HCT116 (cell line): ENCODE measurements around the gene TAF9B. TPM values are rescaled to one million over a fixed set of nuclear protein-coding genes. Genes with fewer than 3 reads are reported as not detected.

Experiments
- ATAC-seq: fragments of 200-7000 bp; cut with Tn5 transposase; 2 replicates; pipeline ENCODE4 v1.9.1; 2020; ENCODE audit warnings: mild to moderate bottlenecking, moderate library complexity
- BruUV-seq: library from RNA; stranded (reverse); fragments of 400-500 nt; replicated peaks from 2 replicates; lab custom pipeline; 2021; lab: Mats Ljungman, UMichigan
- CTCF ChIA-PET: fragments of 300-600 bp; sonication (Branson Sonifier 250); formaldehyde crosslinking; loops from one replicate; lab custom pipeline; 2021; ENCODE audit warnings: antibody characterized with exemption; lab: Charles Lee
- POLR2A ChIA-PET: fragments of 300-600, 350-600 bp; sonication (Branson Sonifier 250); formaldehyde crosslinking; loops from one replicate; lab custom pipeline; 2021; ENCODE audit warnings: antibody characterized with exemption; lab: Charles Lee
- RAD21 ChIA-PET, 2 experiments: fragments of 300-600 bp; sonication (Branson Sonifier 250); formaldehyde crosslinking; loops; one replicate each; lab custom pipeline; 2023; ENCODE audit warnings: low total read pairs in 2 of 2; ENCODE audit not compliant: uncharacterized antibody in 2 of 2, unreplicated experiment in 2 of 2, low non-redundant PET in 1 of 2; lab: Charles Lee
- DNase-seq: peaks from one replicate; pipeline ENCODE4 v3.0.0-alpha.2; 2010; ENCODE audit warnings: low read depth, low spot score
- H2AFZ ChIP-seq: fragments of 200-600 bp; shearing (Covaris generic), sonication (generic); 2 replicates; pipeline ENCODE4 v1.6.1; 2017; ENCODE audit warnings: low read depth, mixed run types, mixed read lengths, antibody characterized with exemption, low read length; ENCODE audit not compliant: poor library complexity, severe bottlenecking
- H3K27ac ChIP-seq: 2 replicates; pipeline ENCODE4 v1.5.1; 2012; ENCODE audit warnings: low read depth, low read length
- H3K27me3 ChIP-seq: fragments of 200-600 bp; sonication (generic); 2 replicates; pipeline ENCODE4 v1.6.1; 2016; ENCODE audit warnings: mixed run types, low read length, mixed read lengths; ENCODE audit not compliant: insufficient read depth
- H3K36me3 ChIP-seq, 2 experiments: fragments of 200-500 bp in 1 of 2; fragments of 200-600 bp in 1 of 2; sonication (Bioruptor generic) in 1 of 2; sonication (generic) in 1 of 2; 2 replicates each; pipeline versions ENCODE4 v1.5.1 to v1.6.1; 2014 to 2016; ENCODE audit warnings: low read length in 2 of 2, inconsistent platforms in 1 of 2, mixed read lengths in 1 of 2, mixed run types in 1 of 2; ENCODE audit not compliant: insufficient read depth in 2 of 2, control insufficient read depth in 1 of 2
- H3K4me1 ChIP-seq, 2 experiments: fragments of 200-600 bp in 1 of 2; sonication (generic) in 1 of 2; 2 replicates each; pipeline versions ENCODE4 v1.5.1 to v1.6.1; 2012 to 2017; ENCODE audit warnings: low read length in 2 of 2, inconsistent platforms in 1 of 2, mild to moderate bottlenecking in 1 of 2, mixed read lengths in 1 of 2, mixed run types in 1 of 2, moderate library complexity in 1 of 2; ENCODE audit not compliant: insufficient read depth in 2 of 2, control insufficient read depth in 1 of 2
- H3K4me2 ChIP-seq: fragments of 200-600 bp; sonication (generic); 2 replicates; pipeline ENCODE4 v1.6.1; 2017; ENCODE audit warnings: mixed run types, low read length, mixed read lengths
- H3K4me3 ChIP-seq, 2 experiments: fragments of 200-600 bp in 1 of 2; sonication (generic) in 1 of 2; replicated peaks in 1 of 2; 2 replicates each; pipeline ENCODE4 v1.5.1; 2011 to 2016; ENCODE audit warnings: low read length in 2 of 2, control low read depth in 1 of 2, low read depth in 1 of 2, mild to moderate bottlenecking in 1 of 2, mixed read lengths in 1 of 2, mixed run types in 1 of 2
- H3K79me2 ChIP-seq: fragments of 200-600 bp; sonication (generic); 2 replicates; pipeline ENCODE4 v1.6.1; 2017; ENCODE audit warnings: mild to moderate bottlenecking, mixed run types, low read length, moderate library complexity, mixed read lengths; ENCODE audit not compliant: insufficient read depth
- H3K9ac ChIP-seq: fragments of 200-600 bp; sonication (generic); 2 replicates; pipeline ENCODE4 v1.6.1; 2016; ENCODE audit warnings: low read length, mixed read lengths
- H3K9me2 ChIP-seq: fragments of 200-600 bp; sonication (generic), shearing (Covaris generic); 2 replicates; pipeline ENCODE4 v1.6.1; 2017; ENCODE audit warnings: mixed run types, mild to moderate bottlenecking, moderate library complexity; ENCODE audit not compliant: insufficient read depth
- H3K9me3 ChIP-seq, 2 experiments: fragments of 200-500 bp in 1 of 2; fragments of 200-600 bp in 1 of 2; sonication (Bioruptor generic) in 1 of 2; sonication (generic) in 1 of 2; 2 replicates each; pipeline ENCODE4 v1.6.1; 2014 to 2017; ENCODE audit warnings: low read length in 2 of 2, mixed read lengths in 2 of 2, inconsistent platforms in 1 of 2, low read depth in 1 of 2, mild to moderate bottlenecking in 1 of 2, mixed run types in 1 of 2, moderate library complexity in 1 of 2; ENCODE audit not compliant: control insufficient read depth in 1 of 2, insufficient read depth in 1 of 2
- H4K20me1 ChIP-seq: fragments of 200-600 bp; sonication (generic), shearing (Covaris generic); 2 replicates; pipeline ENCODE4 v1.6.1; 2017; ENCODE audit warnings: mixed run types, mild to moderate bottlenecking, moderate library complexity; ENCODE audit not compliant: insufficient read depth
- ATF3 ChIP-seq: IDR thresholded peaks from 2 replicates; pipeline ENCODE4 v1.6.1; 2012
- CBX3 ChIP-seq: IDR thresholded peaks from 2 replicates; pipeline ENCODE4 v1.6.1; 2012; ENCODE audit warnings: low read depth
- CEBPB ChIP-seq: IDR thresholded peaks from 2 replicates; pipeline ENCODE4 v1.6.1; 2012; ENCODE audit warnings: low read depth
- EGR1 ChIP-seq: IDR thresholded peaks from 2 replicates; pipeline ENCODE4 v1.6.1; 2012; ENCODE audit warnings: low read depth
- ELF1 ChIP-seq: IDR thresholded peaks from 2 replicates; pipeline ENCODE4 v1.6.1; 2012; ENCODE audit warnings: low read depth, borderline replicate concordance
- EZH2 ChIP-seq: fragments of 200-600 bp; sonication (generic); IDR thresholded peaks from 2 replicates; pipeline ENCODE4 v1.6.1; 2017; ENCODE audit warnings: antibody characterized with exemption, mixed run types
- JUND ChIP-seq: IDR thresholded peaks from 2 replicates; pipeline ENCODE4 v1.6.1; 2012
- MAX ChIP-seq: IDR thresholded peaks from 2 replicates; pipeline ENCODE4 v1.6.1; 2012
- POLR2A ChIP-seq: IDR thresholded peaks from 2 replicates; pipeline ENCODE4 v1.7.0; 2011; ENCODE audit warnings: borderline replicate concordance; ENCODE audit not compliant: insufficient read depth, insufficient read length; ENCODE audit errors: extremely low read depth
- POLR2AphosphoS5 ChIP-seq: IDR thresholded peaks from 2 replicates; pipeline ENCODE4 v1.6.1; 2011; ENCODE audit warnings: mild to moderate bottlenecking, low read depth, low read length, moderate library complexity
- SIN3A ChIP-seq: IDR thresholded peaks from 2 replicates; pipeline ENCODE4 v1.6.1; 2012; ENCODE audit warnings: low read depth
- SP1 ChIP-seq: IDR thresholded peaks from 2 replicates; pipeline ENCODE4 v1.6.1; 2012; ENCODE audit warnings: low read depth
- YY1 ChIP-seq: IDR thresholded peaks from 2 replicates; pipeline ENCODE4 v1.6.1; 2011; ENCODE audit warnings: low read length, low read depth, moderate library complexity, mild to moderate bottlenecking; ENCODE audit not compliant: insufficient replicate concordance; ENCODE audit errors: extremely low read depth
- ZFX ChIP-seq: fragments of 450-650 bp; IDR thresholded peaks from 2 replicates; pipeline ENCODE4 v1.6.1; 2017
- ZNF274 ChIP-seq: fragments of 200-500 bp; sonication (Bioruptor generic); IDR thresholded peaks from 2 replicates; pipeline ENCODE4 v1.6.1; 2014; ENCODE audit warnings: mild to moderate bottlenecking, low read depth, low read length, inconsistent platforms
- intact Hi-C: fragments of 100-400 bp; cut with micrococcal nuclease; formaldehyde crosslinking; loops from 2 replicates; pipeline ENCODE4 v1.10.0; 2022
- total RNA-seq: library from RNA; stranded (reverse); gene quantifications from one replicate; pipeline ENCODE4 v1.2.1, GENCODE V29; 2021; ENCODE audit not compliant: unreplicated experiment
- TF ChIP-seq, protein P1 (sequence below), 3 experiments: fragments of 200-600 bp in 1 of 3; sonication (generic) in 1 of 3; IDR thresholded peaks in 2 of 3; conservative IDR thresholded peaks in 1 of 3; 2 replicates each; pipeline ENCODE4 v1.5.1; 2012 to 2017; ENCODE audit warnings: low read depth in 2 of 3, low read length in 2 of 3, antibody characterized with exemption in 1 of 3, borderline replicate concordance in 1 of 3, control low read depth in 1 of 3, mild to moderate bottlenecking in 1 of 3, mixed read lengths in 1 of 3, mixed run types in 1 of 3, moderate library complexity in 1 of 3; ENCODE audit not compliant: insufficient read depth in 1 of 3
- TF ChIP-seq, protein P2 (sequence below): IDR thresholded peaks from 2 replicates; pipeline ENCODE4 v1.6.1; 2011; ENCODE audit warnings: mild to moderate bottlenecking, low read length, moderate library complexity; ENCODE audit not compliant: insufficient replicate concordance; ENCODE audit errors: extremely low read depth

The TAF9B gene
- total RNA-seq, 1 experiment from 2014 or later: 16.2 TPM

DNA sequence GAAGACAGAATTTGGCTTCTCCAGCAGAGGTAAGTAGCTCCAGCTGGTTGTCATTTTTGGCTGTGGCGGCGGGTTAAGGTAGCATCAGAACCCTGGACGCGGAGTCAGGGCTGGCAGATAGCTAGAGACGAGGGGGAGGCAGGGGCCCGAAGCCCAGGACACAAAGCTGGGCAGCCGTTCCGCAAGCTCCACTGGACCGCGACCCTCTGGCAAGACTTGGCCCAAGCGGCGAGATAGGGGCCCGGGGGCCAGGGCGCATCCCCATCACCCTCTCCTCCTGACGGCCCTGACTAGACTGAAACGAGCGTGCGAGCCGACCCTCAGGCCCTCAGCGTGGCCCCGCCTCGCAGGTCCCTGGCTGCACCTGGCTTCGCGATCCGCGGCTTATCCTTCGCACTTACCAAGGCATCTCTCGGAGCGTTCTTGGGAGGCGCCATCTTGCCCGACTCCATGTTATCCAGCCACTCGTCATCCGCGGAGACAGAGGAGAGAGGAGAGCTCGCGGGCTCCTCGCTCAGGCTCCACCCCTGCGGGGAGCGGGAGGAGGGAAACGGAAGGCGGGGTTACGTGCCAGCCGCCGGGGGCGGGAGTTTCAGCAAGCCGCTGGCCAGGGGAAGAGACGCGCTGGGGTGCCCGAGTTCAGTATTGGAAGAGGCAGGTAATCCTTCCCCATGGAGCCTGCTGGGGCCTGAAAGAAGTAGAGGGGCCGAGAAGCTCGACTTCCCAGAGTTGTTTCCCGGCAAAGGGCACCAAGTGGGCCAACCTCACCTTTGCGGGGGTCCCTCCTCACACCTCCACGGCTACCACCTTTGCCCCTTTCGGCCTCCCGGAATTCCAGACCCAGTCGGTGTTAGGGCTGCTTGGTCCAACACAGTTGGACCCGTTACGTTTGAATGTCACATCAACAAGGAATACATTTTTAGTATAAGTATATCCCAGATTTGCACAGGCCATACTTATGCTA, at the start of gene TAF9B (continued):
- TF ChIP-seq, protein P1, sequence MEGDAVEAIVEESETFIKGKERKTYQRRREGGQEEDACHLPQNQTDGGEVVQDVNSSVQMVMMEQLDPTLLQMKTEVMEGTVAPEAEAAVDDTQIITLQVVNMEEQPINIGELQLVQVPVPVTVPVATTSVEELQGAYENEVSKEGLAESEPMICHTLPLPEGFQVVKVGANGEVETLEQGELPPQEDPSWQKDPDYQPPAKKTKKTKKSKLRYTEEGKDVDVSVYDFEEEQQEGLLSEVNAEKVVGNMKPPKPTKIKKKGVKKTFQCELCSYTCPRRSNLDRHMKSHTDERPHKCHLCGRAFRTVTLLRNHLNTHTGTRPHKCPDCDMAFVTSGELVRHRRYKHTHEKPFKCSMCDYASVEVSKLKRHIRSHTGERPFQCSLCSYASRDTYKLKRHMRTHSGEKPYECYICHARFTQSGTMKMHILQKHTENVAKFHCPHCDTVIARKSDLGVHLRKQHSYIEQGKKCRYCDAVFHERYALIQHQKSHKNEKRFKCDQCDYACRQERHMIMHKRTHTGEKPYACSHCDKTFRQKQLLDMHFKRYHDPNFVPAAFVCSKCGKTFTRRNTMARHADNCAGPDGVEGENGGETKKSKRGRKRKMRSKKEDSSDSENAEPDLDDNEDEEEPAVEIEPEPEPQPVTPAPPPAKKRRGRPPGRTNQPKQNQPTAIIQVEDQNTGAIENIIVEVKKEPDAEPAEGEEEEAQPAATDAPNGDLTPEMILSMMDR (IDR thresholded peaks at IDR 0.05 in 2 of 3, conservative IDR thresholded peaks at IDR 0.05 in 1 of 3; ENCODE audit: borderline replicate concordance in 1 of 3, insufficient read depth in 1 of 3, low read depth in 2 of 3, low read length in 2 of 3): no peak
- peak; percentile 64 for TF ChIP-seq POLR2AphosphoS5

DNA sequence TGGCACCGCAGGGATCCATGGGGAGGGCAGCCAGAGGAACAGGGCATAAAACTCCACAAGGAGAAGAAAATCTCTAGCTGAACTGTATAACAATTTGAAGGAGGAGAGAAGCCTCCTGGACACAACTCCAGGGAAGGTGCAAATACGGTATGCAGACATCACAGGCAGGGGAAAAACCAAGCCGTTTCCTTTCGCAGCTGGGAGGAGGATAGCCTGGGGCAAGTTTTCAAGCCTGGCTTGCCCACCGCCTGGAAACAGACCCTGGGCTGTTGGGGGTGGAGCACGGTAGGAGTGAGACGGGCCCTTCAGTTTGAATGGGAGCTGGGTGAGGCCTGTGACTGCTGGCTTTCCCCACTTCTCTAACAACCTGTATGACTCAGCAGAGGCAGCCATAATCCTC, 43.4 kb upstream of the TAF9B start:
- DNase-seq: no peak
- H3K27ac ChIP-seq: no peak overlapping the region
- intact Hi-C loops: no loop called here
- H3K9me2 ChIP-seq: no peaks in the 10 kb centered on the region
- no peaks in the 10 kb centered on the region for H4K20me1 ChIP-seq
- CTCF ChIA-PET: no interaction called here
- RAD21 ChIA-PET: no interaction called here
- H3K9ac ChIP-seq: no peak overlapping the region
- no peaks in the 10 kb centered on the region for H3K36me3 ChIP-seq
- no peak overlapping the region for H3K4me2 ChIP-seq
- POLR2A ChIA-PET: no interaction called here
- no peaks in the 10 kb centered on the region for H3K27me3 ChIP-seq
- no peak overlapping the region for H2AFZ ChIP-seq
- no peaks in the 10 kb centered on the region for H3K79me2 ChIP-seq
- no peaks in the 10 kb centered on the region for H3K9me3 ChIP-seq
- no peak overlapping the region for H3K4me3 ChIP-seq
- no TSS peak for BruUV-seq
- ATAC-seq: no peak
- no peaks in the 10 kb centered on the region for H3K4me1 ChIP-seq
- TF ChIP-seq SP1 (no peak), CEBPB (no peak), ZFX (no peak), ELF1 (no peak), CBX3 (no peak), ZNF274 (no peak), EGR1 (no peak), EZH2 (no peak), MAX (no peak), SIN3A (no peak), ATF3 (no peak), YY1 (no peak), JUND (no peak), POLR2A (no peak)
- TF ChIP-seq, protein P2, sequence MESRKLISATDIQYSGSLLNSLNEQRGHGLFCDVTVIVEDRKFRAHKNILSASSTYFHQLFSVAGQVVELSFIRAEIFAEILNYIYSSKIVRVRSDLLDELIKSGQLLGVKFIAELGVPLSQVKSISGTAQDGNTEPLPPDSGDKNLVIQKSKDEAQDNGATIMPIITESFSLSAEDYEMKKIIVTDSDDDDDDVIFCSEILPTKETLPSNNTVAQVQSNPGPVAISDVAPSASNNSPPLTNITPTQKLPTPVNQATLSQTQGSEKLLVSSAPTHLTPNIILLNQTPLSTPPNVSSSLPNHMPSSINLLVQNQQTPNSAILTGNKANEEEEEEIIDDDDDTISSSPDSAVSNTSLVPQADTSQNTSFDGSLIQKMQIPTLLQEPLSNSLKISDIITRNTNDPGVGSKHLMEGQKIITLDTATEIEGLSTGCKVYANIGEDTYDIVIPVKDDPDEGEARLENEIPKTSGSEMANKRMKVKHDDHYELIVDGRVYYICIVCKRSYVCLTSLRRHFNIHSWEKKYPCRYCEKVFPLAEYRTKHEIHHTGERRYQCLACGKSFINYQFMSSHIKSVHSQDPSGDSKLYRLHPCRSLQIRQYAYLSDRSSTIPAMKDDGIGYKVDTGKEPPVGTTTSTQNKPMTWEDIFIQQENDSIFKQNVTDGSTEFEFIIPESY: no peak
